Measurements from ENCODE around the gene RNF224.

RNF224 gene

DNA sequence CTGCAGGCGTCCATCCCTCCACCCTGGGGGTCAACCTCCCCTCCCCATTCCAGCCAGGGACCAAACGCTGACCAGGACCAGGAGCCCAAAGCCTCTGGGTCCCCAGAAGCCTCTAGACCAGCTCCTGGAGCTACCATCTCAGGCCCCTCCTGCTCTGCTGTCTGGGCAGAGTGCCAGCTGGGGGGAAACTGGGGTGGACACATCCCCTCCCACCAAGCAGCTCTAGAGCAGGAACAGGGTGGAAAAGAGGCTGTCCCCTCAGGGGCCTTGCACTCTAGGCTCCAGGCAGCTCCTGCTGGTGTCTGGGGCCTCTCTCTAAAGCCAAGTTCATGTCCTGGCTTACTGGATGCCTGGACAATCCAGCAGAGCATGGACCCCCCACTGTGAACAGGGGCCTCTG lies 34.4 kb upstream of the RNF224 start:
- no peak for DNase-seq

GRCh38 chr9:137193771-137194170 lies 33.5 kb upstream of the RNF224 start:
- no peak for DNase-seq

GRCh38 chr9:137194388-137194787 lies 32.9 kb upstream of the RNF224 start:
- DNase-seq: no peak

- no peak for DNase-seq
Observed at GRCh38 chr9:137194909-137195308, 32.4 kb upstream of the RNF224 start.

GRCh38 chr9:137195525-137196220 lies 31.6 kb upstream of the RNF224 start:
- no peak for DNase-seq

GRCh38 chr9:137198051-137198901 lies 29.0 kb upstream of the RNF224 start:
- DNase-seq: no peak

GRCh38 chr9:137198902-137199283 lies 28.4 kb upstream of the RNF224 start:
- DNase-seq: no peak

GRCh38 chr9:137199411-137200121 lies 27.7 kb upstream of the RNF224 start:
- DNase-seq: no peak

DNA sequence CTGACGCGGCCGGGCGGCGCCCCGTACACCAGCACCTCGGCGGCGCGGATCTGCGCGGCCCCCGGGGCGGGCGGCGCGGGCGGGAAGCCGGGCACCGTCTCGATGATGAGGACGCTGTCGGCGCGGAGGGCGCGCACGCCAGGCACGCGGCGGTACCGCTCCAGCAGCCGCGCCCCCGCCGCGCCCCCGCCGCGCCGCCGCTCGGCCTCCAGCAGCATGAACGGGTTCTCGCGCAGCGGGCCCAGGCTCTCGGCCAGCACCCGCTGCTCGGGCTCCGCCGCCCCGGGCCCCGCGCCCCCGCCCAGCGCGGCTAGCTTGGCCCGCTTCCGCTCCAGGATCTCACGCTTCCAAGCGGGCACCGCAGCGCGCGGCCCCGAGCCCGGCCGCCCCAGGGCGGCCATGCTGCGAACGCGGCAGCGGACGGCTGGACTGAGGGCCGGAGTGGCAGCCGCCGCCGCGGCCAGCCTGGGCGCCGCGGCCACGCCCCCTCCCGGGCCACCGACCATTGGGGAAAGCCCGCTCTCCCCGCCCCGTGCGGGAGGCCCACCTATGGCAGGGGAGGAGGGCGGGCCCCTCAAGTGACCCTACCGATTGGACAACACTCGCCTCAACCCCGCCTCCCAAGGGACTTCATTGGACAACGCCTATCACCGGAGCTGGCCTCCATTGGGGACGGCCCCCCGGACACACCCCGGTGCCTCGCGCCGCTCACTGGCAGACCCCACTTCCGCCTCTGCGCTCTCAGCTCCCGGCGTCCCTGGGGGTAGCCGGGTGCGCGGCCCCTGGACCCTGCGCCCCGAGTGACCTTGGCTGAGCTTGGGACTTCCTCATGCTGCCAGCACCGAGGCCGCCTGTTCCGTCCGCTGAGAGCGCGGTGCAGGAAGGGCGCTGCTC lies 26.7 kb upstream of the RNF224 start, which contains the start of gene TPRN:
Gene TPRN, minus strand, starts transcription at position 431 of the 894 bp plus-strand sequence. Its CDS starts 30 bp downstream, at position 401.
- DNase-seq: peak; percentile 94

GRCh38 chr9:137201205-137201868 lies 26.0 kb upstream of the RNF224 start:
- DNase-seq: no peak

GRCh38 chr9:137202966-137203365 lies 24.3 kb upstream of the RNF224 start:
- no peak for DNase-seq

- DNase-seq: no peak
Observed at GRCh38 chr9:137204731-137205125, 22.6 kb upstream of the RNF224 start.

GRCh38 chr9:137205126-137206069 lies 21.9 kb upstream of the RNF224 start, which contains the start of the genes NDOR1 and TMEM203:
TSS of gene NDOR1 (plus strand) at chr9:137205700. CDS start at chr9:137205778, 78 bp downstream.
TSS of gene TMEM203 (minus strand) at chr9:137205648. CDS start at chr9:137205414, 234 bp downstream.
- peak; percentile 4 for DNase-seq

GRCh38 chr9:137206602-137207001 lies 20.7 kb upstream of the RNF224 start:
- no peak for DNase-seq

DNA sequence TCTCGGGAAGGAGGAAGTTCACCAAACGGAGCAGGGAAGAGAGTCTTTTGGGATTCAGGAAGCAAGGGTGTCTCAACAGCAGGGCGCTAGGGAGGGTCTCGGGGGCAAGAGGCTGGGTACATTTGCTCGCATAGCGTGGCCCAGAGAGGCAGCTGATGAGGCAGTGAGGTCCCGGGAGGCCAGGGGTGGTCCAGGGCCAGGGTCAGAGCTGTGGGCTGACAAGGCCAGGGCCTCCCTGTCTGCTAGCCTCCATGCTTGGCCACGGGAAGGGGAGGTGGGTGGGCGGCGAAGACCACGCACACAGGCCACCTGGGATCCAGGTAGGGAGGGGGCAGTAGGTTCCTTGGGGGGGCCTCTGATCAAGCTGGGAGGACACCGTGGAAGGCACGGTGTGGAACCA lies 15.8 kb upstream of the RNF224 start:
- no peak for DNase-seq

GRCh38 chr9:137212520-137212919 lies 14.8 kb upstream of the RNF224 start:
- DNase-seq: no peak

DNA sequence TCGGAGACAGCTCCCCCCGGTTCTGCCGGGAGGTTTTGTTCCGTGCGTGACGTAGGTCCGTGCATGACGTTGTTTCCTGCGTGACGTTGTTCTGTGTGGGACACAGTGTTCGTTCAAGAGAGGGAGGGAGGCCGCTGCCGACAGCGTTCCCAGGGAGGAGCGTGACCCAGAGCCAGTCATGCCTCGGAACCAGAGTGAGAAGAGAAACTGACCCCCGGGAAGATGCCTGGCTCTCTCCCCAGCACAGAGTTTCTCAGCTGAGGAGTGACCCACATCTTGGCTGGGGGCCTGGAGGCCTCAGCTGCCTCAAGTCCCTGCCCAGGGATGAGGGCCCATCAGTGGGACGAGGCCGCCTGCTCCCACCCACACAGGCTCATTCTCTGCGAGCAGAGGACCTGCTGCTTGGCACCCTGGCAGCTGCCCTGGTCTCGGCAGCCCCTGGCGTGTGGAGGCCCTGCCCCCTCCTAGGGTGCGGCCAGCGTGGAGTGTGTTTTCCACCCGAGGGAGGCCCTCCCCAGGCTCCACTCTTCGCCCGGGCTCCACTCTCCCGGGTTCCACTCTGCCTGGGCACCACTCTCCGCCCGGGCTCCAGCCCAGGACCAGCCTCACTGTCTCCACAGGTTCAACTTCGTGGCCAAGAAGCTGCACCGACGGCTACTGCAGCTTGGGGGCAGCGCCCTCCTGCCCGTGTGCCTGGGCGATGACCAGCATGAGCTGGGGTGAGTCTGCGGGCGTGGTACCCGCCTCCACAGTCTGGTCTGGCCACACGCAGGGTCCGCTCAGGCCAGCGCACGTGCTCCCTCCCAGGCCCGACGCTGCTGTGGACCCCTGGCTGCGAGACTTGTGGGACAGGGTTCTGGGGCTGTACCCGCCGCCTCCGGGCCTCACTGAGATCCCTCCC lies 13.9 kb upstream of the RNF224 start:
- DNase-seq: no peak

DNA sequence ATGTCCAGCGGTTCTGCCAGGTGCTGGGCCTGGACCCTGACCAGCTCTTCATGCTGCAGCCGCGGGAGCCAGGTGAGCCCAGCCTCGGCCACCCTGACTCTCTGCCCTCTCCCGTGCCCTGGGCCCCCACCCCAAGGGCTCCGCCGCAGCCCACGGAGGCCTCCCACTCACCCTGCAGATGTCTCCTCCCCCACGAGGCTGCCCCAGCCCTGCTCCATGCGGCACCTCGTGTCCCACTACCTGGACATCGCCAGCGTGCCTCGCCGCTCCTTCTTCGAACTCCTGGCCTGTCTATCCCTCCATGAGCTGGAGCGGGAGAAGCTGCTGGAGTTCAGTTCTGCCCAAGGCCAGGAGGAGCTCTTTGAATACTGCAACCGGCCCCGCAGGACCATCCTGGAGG lies 12.7 kb upstream of the RNF224 start:
- no peak for DNase-seq
